ENCODE measurements around the gene CDH16. TPM values are rescaled to one million over a fixed set of nuclear protein-coding genes. Genes with fewer than 3 reads are reported as not detected.

Gene CDH16
- total and polyA plus RNA-seq, 2 experiments from 2014 or later = 3.2 to 4.4 TPM

DNA sequence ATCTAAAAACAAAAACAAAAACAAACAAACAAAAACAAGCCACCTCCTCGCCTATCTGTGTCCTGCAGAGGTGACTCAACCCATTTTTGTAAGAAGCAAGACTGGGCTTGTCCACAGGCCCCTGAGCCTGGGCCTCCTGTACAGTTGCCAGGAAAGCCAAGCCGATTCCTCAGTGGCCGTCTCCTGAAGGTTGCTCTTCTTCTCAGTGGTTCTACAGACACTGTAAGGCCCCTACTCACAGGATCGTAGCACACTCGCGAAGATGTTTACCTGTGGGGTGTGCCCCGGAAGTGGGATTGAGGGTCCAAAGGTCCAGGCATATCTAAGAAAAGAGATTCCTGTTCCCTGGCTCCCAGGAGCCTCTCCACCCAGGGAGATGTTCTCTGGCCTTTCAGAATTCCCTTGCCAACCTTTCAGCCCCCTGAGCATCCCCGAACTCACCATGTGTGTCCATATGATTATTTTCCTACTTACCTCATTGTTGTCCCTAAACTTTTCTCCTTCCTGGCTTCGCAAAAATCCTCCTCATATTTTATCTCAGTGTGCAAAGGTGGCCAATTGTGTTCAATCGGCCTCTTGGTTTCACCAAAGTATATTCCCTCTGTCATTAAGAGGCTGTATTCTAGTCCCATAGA lies 34.9 kb upstream of the CDH16 start:
- H3K27me3 ChIP-seq = peaks cover 8% of the 10 kb centered on the region
- H3K4me1 ChIP-seq (ENCODE audit: insufficient read depth) = peaks cover 38% of the 10 kb centered on the region
- H3K4me2 ChIP-seq = peak overlapping the region; percentile 49
- no peaks in the 10 kb centered on the region for H3K36me3 ChIP-seq (replicated peaks; ENCODE audit: insufficient read depth, low read depth)
- no peak overlapping the region for H3K4me3 ChIP-seq
- peak overlapping the region; percentile 95 for H3K27ac ChIP-seq
- no peaks in the 10 kb centered on the region for H3K9me3 ChIP-seq (ENCODE audit: low read depth)
- TF ChIP-seq EZH2phosphoT487 (IDR thresholded peaks at IDR 0.05; ENCODE audit: low read depth, severe bottlenecking, unreplicated experiment) (no peak), EZH2 (IDR thresholded peaks at IDR 0.05; ENCODE audit: borderline replicate concordance) (no peak)
- TF ChIP-seq, protein P1, sequence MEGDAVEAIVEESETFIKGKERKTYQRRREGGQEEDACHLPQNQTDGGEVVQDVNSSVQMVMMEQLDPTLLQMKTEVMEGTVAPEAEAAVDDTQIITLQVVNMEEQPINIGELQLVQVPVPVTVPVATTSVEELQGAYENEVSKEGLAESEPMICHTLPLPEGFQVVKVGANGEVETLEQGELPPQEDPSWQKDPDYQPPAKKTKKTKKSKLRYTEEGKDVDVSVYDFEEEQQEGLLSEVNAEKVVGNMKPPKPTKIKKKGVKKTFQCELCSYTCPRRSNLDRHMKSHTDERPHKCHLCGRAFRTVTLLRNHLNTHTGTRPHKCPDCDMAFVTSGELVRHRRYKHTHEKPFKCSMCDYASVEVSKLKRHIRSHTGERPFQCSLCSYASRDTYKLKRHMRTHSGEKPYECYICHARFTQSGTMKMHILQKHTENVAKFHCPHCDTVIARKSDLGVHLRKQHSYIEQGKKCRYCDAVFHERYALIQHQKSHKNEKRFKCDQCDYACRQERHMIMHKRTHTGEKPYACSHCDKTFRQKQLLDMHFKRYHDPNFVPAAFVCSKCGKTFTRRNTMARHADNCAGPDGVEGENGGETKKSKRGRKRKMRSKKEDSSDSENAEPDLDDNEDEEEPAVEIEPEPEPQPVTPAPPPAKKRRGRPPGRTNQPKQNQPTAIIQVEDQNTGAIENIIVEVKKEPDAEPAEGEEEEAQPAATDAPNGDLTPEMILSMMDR (IDR thresholded peaks at IDR 0.05; ENCODE audit: poor library complexity) = no peak
- H2AFZ ChIP-seq = no peak overlapping the region
- peak; percentile 72 for DNase-seq (ENCODE audit: low spot score)
- H3K9me2 ChIP-seq (replicated peaks; ENCODE audit: insufficient read depth) = no peaks in the 10 kb centered on the region
- no peaks in the 10 kb centered on the region for H3K79me2 ChIP-seq
- no peaks in the 10 kb centered on the region for H4K20me1 ChIP-seq (ENCODE audit: insufficient read depth, poor library complexity, severe bottlenecking)
- 69% methylated on average over 10 of the region's 10 CpGs for WGBS (ENCODE audit: low lambda C conversion rate, missing lambda C conversion rate)

DNA sequence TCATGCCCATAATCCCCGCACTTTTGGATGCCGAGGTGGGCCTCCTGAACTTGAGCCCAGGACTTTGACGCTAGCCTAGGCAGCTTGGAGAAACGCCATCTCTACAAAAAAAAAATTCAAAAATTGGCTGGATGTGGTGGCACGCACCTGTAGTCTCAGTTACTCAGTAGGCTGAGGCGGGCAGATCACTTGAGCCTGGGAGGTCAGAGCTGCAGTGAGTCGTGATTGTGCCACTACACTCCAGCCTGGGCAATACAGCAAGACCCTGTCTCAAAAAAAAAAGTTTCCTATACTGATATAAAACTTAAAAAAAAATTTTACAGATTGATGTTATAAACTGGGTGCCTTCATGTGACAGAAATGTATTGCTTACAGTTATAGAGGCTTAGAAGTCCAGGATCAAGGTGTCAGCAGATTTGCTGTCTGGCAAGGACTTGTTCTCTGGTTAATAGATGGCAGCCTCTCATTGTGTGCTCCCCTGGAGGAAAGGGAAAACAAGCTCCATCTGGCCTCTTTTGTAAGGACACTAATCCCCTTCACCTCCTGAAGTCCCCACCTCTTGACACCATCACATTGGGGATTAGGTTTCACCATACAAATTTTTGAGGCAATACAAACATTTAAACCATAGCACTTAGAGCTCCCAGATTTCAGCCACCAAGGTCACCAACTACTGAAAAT lies 33.9 kb upstream of the CDH16 start:
- Histone ChIP-seq H3K9me2 (replicated peaks; ENCODE audit: insufficient read depth) (no peaks in the 10 kb centered on the region), H3K79me2 (no peaks in the 10 kb centered on the region), H3K27me3 (peaks cover 8% of the 10 kb centered on the region), H3K4me1 (ENCODE audit: insufficient read depth) (peaks cover 38% of the 10 kb centered on the region), H2AFZ (no peak overlapping the region), H4K20me1 (ENCODE audit: insufficient read depth, poor library complexity, severe bottlenecking) (no peaks in the 10 kb centered on the region), H3K9me3 (ENCODE audit: low read depth) (no peaks in the 10 kb centered on the region), H3K27ac (peak overlapping the region; percentile 95), H3K4me3 (no peak overlapping the region), H3K36me3 (replicated peaks; ENCODE audit: insufficient read depth, low read depth) (no peaks in the 10 kb centered on the region), H3K4me2 (no peak overlapping the region)
- TF ChIP-seq, protein P1 (IDR thresholded peaks at IDR 0.05; ENCODE audit: poor library complexity) = no peak
- DNase-seq (ENCODE audit: low spot score) = no peak
- WGBS (ENCODE audit: low lambda C conversion rate, missing lambda C conversion rate) = 93% methylated on average over 7 of the region's 7 CpGs

GRCh38 chr16:66950971-66951790 lies 32.5 kb upstream of the CDH16 start:
- 84% methylated on average over 4 of the region's 4 CpGs for WGBS (ENCODE audit: low lambda C conversion rate, missing lambda C conversion rate)
- TF ChIP-seq EZH2phosphoT487 (IDR thresholded peaks at IDR 0.05; ENCODE audit: low read depth, severe bottlenecking, unreplicated experiment) (no peak), EZH2 (IDR thresholded peaks at IDR 0.05; ENCODE audit: borderline replicate concordance) (no peak)
- TF ChIP-seq, protein P1 (IDR thresholded peaks at IDR 0.05; ENCODE audit: poor library complexity) = no peak
- Histone ChIP-seq H3K9me2 (replicated peaks; ENCODE audit: insufficient read depth) (no peaks in the 10 kb centered on the region), H3K27ac (no peak overlapping the region), H3K36me3 (replicated peaks; ENCODE audit: insufficient read depth, low read depth) (no peaks in the 10 kb centered on the region), H3K79me2 (no peaks in the 10 kb centered on the region), H3K4me3 (no peak overlapping the region), H3K27me3 (peaks cover 8% of the 10 kb centered on the region), H3K4me2 (no peak overlapping the region), H2AFZ (no peak overlapping the region), H3K4me1 (ENCODE audit: insufficient read depth) (peaks cover 28% of the 10 kb centered on the region), H4K20me1 (ENCODE audit: insufficient read depth, poor library complexity, severe bottlenecking) (no peaks in the 10 kb centered on the region), H3K9me3 (ENCODE audit: low read depth) (no peaks in the 10 kb centered on the region)
- DNase-seq (ENCODE audit: low spot score) = no peak

All from hepatocyte (in vitro differentiated cells).